ENCODE results near the gene CFAP74. TPM values are rescaled to one million over a fixed set of nuclear protein-coding genes. Genes with fewer than 3 reads are reported as not detected.

Gene CFAP74
- total and polyA plus RNA-seq, 11 donors, result 0.03 to 0.33 (median 0.07) TPM; not detected in 8

GRCh38 chr1:1988061-1988945, 15.3 kb downstream of the CFAP74 start:
- Histone ChIP-seq H3K4me3 (no peak overlapping the region), H3K27me3 (peaks cover 0 to 17% (median 5%) of the 10 kb centered on the region in 9 donors), H3K4me1 (peaks cover 0 to 22% (median 6%) of the 10 kb centered on the region in 12 donors), H3K27ac (no peak overlapping the region), H3K9me3 (no peaks in the 10 kb centered on the region), H3K36me3 (no peaks in the 10 kb centered on the region)
- DNase-seq (no peak), ATAC-seq (no peak)
- WGBS, 4 donors, result 58 to 66% (median 59%) methylated on average over 27 to 29 of the region's 29 CpGs
- intact Hi-C loops (cut with DNase I), result no loop called here
- TF ChIP-seq CTCF (IDR thresholded peaks at IDR 0.05) (no peak), POLR2A (IDR thresholded peaks at IDR 0.05) (no peak)

- Histone ChIP-seq H3K4me1 (peaks cover 0 to 22% (median 6%) of the 10 kb centered on the region in 12 donors), H3K9me3 (no peaks in the 10 kb centered on the region), H3K27ac (no peak overlapping the region), H3K27me3 (peaks cover 0 to 17% (median 5%) of the 10 kb centered on the region in 9 donors), H3K36me3 (no peaks in the 10 kb centered on the region), H3K4me3 (no peak overlapping the region)
- no peak for DNase-seq
- 84 to 89% (median 86%) methylated on average over 12 to 13 of the region's 13 CpGs for WGBS, 4 donors
- TF ChIP-seq CTCF (IDR thresholded peaks at IDR 0.05) (no peak), POLR2A (IDR thresholded peaks at IDR 0.05) (no peak)
- ATAC-seq, result no peak
- intact Hi-C loops (cut with DNase I), result no loop called here
These were observed 16.5 kb downstream of the CFAP74 start for GRCh38 chr1:1987142-1987510.

GRCh38 chr1:1986451-1987141, 17.0 kb downstream of the CFAP74 start:
- no peak for TF ChIP-seq POLR2A (IDR thresholded peaks at IDR 0.05)
- TF ChIP-seq CTCF (IDR thresholded peaks at IDR 0.05), result no peak
- Histone ChIP-seq H3K9me3 (no peaks in the 10 kb centered on the region), H3K27me3 (peaks cover 0 to 17% (median 5%) of the 10 kb centered on the region in 9 donors), H3K36me3 (no peaks in the 10 kb centered on the region), H3K4me3 (no peak overlapping the region), H3K4me1 (peaks cover 0 to 22% (median 6%) of the 10 kb centered on the region in 12 donors), H3K27ac (no peak overlapping the region)
- no peak for ATAC-seq
- 77 to 81% (median 79%) methylated on average over 10 to 24 of the region's 24 CpGs for WGBS, 4 donors
- no peak for DNase-seq
- intact Hi-C loops (cut with DNase I), result no loop called here

GRCh38 chr1:1985375-1986050, 18.1 kb downstream of the CFAP74 start:
- Histone ChIP-seq H3K27ac (no peak overlapping the region), H3K36me3 (no peaks in the 10 kb centered on the region), H3K9me3 (no peaks in the 10 kb centered on the region), H3K4me3 (no peak overlapping the region), H3K27me3 (peaks cover 0 to 17% (median 5%) of the 10 kb centered on the region in 9 donors), H3K4me1 (peaks cover 0 to 14% (median 2%) of the 10 kb centered on the region in 12 donors)
- WGBS, 4 donors, result 85 to 93% (median 87%) methylated on average over 23 to 32 of the region's 32 CpGs
- TF ChIP-seq CTCF (IDR thresholded peaks at IDR 0.05) (no peak), POLR2A (IDR thresholded peaks at IDR 0.05) (no peak)
- intact Hi-C loops (cut with DNase I), result no loop called here
- DNase-seq (no peak), ATAC-seq (no peak)

Data from heart left ventricle (tissue), 16 donors.